Measurements from ENCODE around the gene SLC16A3. TPM values are rescaled to one million over a fixed set of nuclear protein-coding genes. Genes with fewer than 3 reads are reported as not detected.
A peak's percentile ranks its signal among the peaks of the same experiment; 100 is the strongest.

Gene SLC16A3
- polyA plus RNA-seq, 3 donors, result 26.3 to 103 (median 35.3) TPM

DNA sequence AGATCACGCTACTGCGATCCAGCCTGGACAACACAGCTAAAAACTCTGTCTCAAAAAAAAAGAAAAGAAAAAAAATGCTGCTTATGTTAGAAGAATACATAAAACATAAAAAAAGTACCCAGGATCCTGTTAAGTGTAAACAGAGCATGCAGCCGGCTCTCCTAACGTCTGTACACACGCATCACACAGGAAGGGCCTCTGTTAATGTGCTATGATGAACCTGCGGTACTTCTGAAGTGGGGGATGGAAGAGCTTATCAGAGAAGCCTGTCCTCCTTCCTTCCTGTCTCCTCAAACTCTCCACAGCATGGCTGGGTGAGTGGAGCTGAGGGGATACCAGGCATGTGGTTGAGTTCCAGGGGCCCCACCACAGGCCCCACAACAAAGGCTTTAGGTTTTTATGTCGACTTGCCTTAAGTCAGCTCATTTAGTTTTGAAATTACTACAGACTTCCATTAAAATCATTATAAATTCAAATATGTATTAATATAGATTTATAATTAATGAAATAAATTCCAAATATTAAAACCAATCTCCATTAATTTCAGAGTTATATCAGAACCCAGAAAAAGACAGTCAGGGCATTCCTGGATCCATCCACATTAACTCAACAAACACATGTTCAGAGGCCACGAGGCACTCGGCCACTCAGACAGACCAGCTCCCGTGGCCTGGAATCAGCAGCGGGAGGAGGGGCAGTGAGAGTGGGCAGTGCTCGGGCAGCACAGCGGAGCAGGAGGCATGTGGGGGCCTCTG is 27.9 kb upstream of the SLC16A3 start:
- Histone ChIP-seq H3K36me3 (replicated peaks in 1 of 2; ENCODE audit: control insufficient read depth in 1 of 2, insufficient read depth in 2 of 2, low read length in 2 of 2) (peaks cover 3 to 13% of the 10 kb centered on the region in 2 donors), H3K79me2 (ENCODE audit: insufficient read depth, low read length) (no peaks in the 10 kb centered on the region), H3K4me2 (replicated peaks; ENCODE audit: extremely low read depth, low read length, poor library complexity, severe bottlenecking) (no peak overlapping the region), H3K27ac (ENCODE audit: low read depth in 1 of 2, low read length in 2 of 2) (no peak overlapping the region), H3K9ac (ENCODE audit: insufficient read depth, low read length, poor library complexity, severe bottlenecking) (no peak overlapping the region), H2AFZ (ENCODE audit: insufficient read depth, low read depth, low read length, poor library complexity, severe bottlenecking) (no peak overlapping the region), H3K27me3 (ENCODE audit: control insufficient read depth in 2 of 2, insufficient read depth in 2 of 2, low read length in 2 of 2) (no peaks in the 10 kb centered on the region), H3K4me1 (ENCODE audit: control insufficient read depth in 1 of 2, insufficient read depth in 2 of 2, low read length in 2 of 2) (peaks cover 7 to 12% of the 10 kb centered on the region in 2 donors), H3K9me3 (replicated peaks in 1 of 2; ENCODE audit: control insufficient read depth in 1 of 2, insufficient read depth in 1 of 2, low read length in 2 of 2) (no peaks in the 10 kb centered on the region), H3K4me3 (replicated peaks in 1 of 3; ENCODE audit: low read depth in 2 of 3, low read length in 3 of 3) (no peak overlapping the region), H4K20me1 (ENCODE audit: insufficient read depth, low read length) (peaks cover 6% of the 10 kb centered on the region)
- peaks cover 21 to 41% of the 10 kb centered on the region in 2 donors for H3K36me3 Mint-ChIP-seq
- H3K27me3 Mint-ChIP-seq (ENCODE audit: low read depth in 3 of 3), result peaks cover 0 to 4% (median 0%) of the 10 kb centered on the region in 3 donors
- H3K4me3 Mint-ChIP-seq, result no peak overlapping the region
- H3K9me3 Mint-ChIP-seq, result peaks cover 0 to 2% (median 0%) of the 10 kb centered on the region in 7 donors
- peaks cover 12% of the 10 kb centered on the region for H3K4me1 Mint-ChIP-seq
- DNase-seq, result no peak
- 80% methylated on average over 1 of the region's 13 CpGs for WGBS (ENCODE audit: insufficient coverage)
- H3K27ac Mint-ChIP-seq, result peak overlapping the region in 1 of 7 donors; percentile 36
- intact Hi-C loops (cut with micrococcal nuclease), result no loop called here
- TF ChIP-seq, protein P1, sequence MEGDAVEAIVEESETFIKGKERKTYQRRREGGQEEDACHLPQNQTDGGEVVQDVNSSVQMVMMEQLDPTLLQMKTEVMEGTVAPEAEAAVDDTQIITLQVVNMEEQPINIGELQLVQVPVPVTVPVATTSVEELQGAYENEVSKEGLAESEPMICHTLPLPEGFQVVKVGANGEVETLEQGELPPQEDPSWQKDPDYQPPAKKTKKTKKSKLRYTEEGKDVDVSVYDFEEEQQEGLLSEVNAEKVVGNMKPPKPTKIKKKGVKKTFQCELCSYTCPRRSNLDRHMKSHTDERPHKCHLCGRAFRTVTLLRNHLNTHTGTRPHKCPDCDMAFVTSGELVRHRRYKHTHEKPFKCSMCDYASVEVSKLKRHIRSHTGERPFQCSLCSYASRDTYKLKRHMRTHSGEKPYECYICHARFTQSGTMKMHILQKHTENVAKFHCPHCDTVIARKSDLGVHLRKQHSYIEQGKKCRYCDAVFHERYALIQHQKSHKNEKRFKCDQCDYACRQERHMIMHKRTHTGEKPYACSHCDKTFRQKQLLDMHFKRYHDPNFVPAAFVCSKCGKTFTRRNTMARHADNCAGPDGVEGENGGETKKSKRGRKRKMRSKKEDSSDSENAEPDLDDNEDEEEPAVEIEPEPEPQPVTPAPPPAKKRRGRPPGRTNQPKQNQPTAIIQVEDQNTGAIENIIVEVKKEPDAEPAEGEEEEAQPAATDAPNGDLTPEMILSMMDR (IDR thresholded peaks at IDR 0.05), result no peak

DNA sequence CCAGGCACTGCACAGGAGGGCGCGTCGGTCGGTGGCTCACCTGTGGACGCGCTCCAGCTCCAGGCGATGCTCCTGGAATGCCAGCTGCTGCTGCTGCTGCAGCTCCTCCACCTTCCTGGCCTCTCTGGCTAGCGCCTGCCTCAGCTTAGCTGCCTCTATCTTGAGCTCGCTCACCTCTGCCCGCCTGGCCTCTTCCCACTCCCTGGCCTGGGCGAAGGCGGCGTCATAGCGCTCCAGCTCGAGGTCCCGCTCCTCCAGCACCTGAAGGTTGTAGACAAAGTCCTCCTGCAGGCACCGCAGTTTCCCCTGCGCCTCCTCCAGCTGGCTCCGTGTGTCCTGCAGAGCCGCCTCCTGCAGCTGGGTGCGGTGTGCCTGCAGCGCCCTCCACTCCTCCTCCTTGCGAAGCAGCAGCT is 27.3 kb upstream of the SLC16A3 start:
- intact Hi-C loops (cut with micrococcal nuclease), result no loop called here
- Histone ChIP-seq H3K4me1 (ENCODE audit: control insufficient read depth in 1 of 2, insufficient read depth in 2 of 2, low read length in 2 of 2) (peaks cover 13 to 18% of the 10 kb centered on the region in 2 donors), H3K9ac (ENCODE audit: insufficient read depth, low read length, poor library complexity, severe bottlenecking) (no peak overlapping the region), H3K4me3 (replicated peaks in 1 of 3; ENCODE audit: low read depth in 2 of 3, low read length in 3 of 3) (no peak overlapping the region), H3K79me2 (ENCODE audit: insufficient read depth, low read length) (no peaks in the 10 kb centered on the region), H3K27ac (ENCODE audit: low read depth in 1 of 2, low read length in 2 of 2) (no peak overlapping the region), H3K4me2 (replicated peaks; ENCODE audit: extremely low read depth, low read length, poor library complexity, severe bottlenecking) (no peak overlapping the region), H2AFZ (ENCODE audit: insufficient read depth, low read depth, low read length, poor library complexity, severe bottlenecking) (no peak overlapping the region), H3K9me3 (replicated peaks in 1 of 2; ENCODE audit: control insufficient read depth in 1 of 2, insufficient read depth in 1 of 2, low read length in 2 of 2) (no peaks in the 10 kb centered on the region), H3K27me3 (ENCODE audit: control insufficient read depth in 2 of 2, insufficient read depth in 2 of 2, low read length in 2 of 2) (no peaks in the 10 kb centered on the region), H3K36me3 (replicated peaks in 1 of 2; ENCODE audit: control insufficient read depth in 1 of 2, insufficient read depth in 2 of 2, low read length in 2 of 2) (peaks cover 3 to 13% of the 10 kb centered on the region in 2 donors), H4K20me1 (ENCODE audit: insufficient read depth, low read length) (peaks cover 6% of the 10 kb centered on the region)
- Mint-ChIP-seq H3K9me3 (peaks cover 0 to 2% (median 0%) of the 10 kb centered on the region in 7 donors), H3K4me1 (peaks cover 18% of the 10 kb centered on the region), H3K27ac (no peak overlapping the region), H3K27me3 (ENCODE audit: low read depth in 3 of 3) (peaks cover 0 to 4% (median 0%) of the 10 kb centered on the region in 3 donors), H3K36me3 (peaks cover 16 to 35% of the 10 kb centered on the region in 2 donors), H3K4me3 (no peak overlapping the region)
- TF ChIP-seq, protein P1 (IDR thresholded peaks at IDR 0.05), result no peak
- DNase-seq, result no peak
- whole genome bisulfite sequencing (ENCODE audit: insufficient coverage), result 93% methylated on average over 22 of the region's 23 CpGs
